GM19372 (cell line): ENCODE data around the gene DPH3.

Experiments used
- ATAC-seq: cut with Tn5 transposase; IDR thresholded peaks from one replicate; pipeline ENCODE4 v1.9.1; 2021; ENCODE audit warnings: mild to moderate bottlenecking, low read depth, moderate library complexity; ENCODE audit not compliant: unreplicated experiment

Gene DPH3

DNA sequence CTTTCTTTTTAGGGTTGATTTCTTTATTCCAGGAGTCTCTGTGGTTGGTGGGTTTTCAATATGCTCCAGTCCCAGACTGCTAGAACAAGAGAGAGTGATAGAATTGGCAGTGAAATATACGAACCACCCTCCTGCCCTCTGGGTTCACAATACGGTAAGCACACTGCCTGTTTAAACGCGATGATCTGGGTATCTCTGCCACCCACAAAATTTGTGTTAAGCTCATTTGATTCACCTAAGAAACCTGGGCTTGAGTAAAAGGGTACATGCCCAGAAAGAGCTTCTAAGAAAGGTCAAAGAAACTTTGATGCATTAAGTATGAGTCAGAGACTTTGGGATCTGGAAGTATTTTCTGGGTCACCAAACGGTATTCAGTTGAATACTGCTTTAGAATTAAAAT lies 30.1 kb upstream of the DPH3 start:
- no peak for ATAC-seq

- no peak for ATAC-seq
These were observed 26.1 kb upstream of the DPH3 start for GRCh38 chr3:16290827-16291196.

GRCh38 chr3:16290007-16290826 lies 25.5 kb upstream of the DPH3 start:
- ATAC-seq: no peak

DNA sequence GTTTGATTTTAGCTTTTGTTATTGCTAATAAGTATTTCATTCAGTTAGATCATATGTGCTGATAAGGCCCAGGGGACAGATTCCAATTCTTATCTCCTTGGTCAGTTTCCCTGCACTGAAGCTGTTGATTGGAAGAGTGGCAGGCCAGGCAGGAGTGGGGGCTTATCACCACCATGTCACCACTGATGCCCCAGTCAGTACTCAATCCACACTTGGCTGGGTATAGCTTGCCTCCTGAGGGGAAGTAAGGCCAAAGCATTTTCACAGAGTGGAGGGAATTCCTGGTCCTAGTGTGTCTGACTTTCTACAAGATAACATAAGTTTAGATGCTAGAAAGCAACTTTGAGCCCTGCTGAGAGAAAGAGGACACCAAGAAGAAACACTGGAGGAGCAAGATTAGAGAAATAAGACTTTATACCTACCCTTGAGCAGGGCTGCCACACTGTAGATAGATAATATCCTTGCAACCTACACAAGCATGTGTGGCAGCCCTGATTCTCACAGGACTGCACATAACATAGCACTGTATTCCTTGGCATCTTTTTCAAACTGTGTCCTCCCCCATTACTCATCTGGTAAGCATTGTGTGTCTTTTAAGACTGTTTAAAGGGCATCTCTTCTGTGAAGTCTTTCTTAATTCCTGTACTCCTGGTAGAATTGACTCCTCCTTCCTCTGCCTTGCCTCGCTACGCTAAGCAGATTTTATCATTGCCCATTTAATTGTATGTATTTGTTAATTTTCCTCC lies 24.6 kb upstream of the DPH3 start:
- ATAC-seq: no peak

- no peak for ATAC-seq
These were observed 23.9 kb upstream of the DPH3 start for GRCh38 chr3:16288664-16289063.

DNA sequence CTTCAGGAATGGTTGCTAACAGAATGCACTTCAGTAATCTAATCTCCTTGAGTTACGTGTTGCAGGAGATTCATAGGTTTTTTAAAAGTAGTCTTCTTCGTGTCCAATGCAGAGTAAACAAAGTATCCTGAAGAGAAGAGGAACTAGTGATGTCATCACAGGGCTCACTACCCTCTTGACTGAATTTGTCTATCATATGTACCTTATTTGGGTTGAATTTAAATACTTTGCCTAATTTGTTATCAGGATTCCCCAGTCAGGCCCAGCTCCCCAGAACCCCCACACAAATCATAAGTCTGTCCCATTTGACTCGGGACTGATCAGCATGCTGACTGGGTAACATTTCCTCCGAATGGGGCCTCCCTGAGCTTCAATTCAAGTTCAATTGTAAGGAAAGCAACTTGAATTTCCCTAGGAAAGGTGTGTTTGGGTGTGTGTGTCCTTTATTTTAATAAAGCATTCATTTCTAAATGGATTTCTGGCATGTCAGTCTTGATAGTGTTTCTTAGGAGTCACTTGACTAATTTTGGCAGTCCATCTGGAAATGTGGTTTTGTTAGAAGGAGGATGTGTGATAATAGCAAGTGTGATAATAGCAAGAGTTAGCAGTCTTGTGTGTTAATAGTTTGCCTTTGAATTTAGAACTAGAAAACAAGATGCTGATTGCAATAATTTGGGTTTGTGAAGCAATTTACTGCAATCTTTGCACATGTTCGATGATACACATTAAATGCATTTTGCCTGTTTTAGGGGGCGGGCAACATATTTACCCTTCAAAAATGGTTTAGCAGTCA lies 22.2 kb upstream of the DPH3 start:
- no peak for ATAC-seq

GRCh38 chr3:16286161-16286560 lies 21.4 kb upstream of the DPH3 start:
- no peak for ATAC-seq

DNA sequence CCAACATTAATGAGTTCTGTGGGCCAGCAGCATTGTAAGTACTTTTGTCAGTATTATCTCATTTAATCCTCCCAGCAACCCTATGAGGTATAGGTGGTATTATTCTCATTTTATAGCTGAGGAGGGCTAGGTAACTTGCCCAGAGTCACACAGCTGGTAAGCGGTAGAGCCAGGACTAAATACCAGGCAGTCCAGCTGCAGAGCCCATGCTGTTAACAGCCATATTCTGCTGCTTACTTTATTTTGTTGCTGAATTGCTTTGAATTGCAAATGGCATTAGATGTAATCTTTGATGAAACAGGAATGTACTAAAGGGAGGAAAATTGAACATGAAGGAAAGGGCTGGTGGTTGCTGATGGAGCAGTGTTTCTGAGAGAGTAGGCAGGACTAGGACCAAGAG lies 19.9 kb upstream of the DPH3 start:
- no peak for ATAC-seq

DNA sequence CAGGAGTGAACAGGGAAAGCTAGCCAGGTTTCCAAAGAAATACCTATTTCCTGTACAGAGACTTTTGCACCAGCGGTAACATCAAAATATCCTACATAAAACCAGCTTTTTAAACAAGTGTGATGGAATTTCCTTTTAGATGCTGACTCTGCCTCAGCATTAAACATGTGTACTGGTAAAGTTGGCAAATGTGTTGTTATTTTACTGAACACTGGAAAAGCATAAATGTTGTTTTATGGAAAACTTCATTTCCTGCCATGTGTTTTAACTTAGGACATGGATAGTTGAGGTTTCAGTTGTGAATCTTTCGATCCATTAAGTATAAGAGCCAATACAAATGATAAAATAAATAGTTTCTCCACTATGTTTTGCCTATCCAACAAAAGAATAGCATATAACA lies 15.9 kb upstream of the DPH3 start:
- ATAC-seq: no peak

GRCh38 chr3:16279010-16279801 lies 14.5 kb upstream of the DPH3 start:
- no peak for ATAC-seq

- no peak for ATAC-seq
These were observed 12.7 kb upstream of the DPH3 start for GRCh38 chr3:16277471-16277870.

- no peak for ATAC-seq
These were observed 9.1 kb upstream of the DPH3 start for GRCh38 chr3:16273867-16274266.

DNA sequence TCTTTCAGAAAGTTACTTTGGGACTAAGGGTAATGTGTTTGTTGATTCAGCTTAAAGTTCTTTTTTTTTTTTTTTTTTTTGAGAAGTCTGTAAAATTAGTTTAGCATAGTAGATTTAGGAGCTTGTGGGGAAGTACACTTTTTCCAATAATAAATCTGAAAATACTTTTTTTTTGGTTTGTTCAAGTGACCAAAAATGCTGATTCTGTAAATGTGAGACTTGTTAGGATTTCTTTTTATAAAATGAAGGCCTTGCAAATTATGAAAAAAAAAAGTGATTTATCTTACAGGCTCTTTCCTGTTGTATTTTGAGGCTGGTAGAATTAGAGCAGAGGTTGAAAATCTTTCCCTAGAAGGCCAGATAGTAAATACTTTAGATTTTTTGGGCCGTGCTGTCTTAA lies 7.8 kb upstream of the DPH3 start:
- ATAC-seq: no peak

DNA sequence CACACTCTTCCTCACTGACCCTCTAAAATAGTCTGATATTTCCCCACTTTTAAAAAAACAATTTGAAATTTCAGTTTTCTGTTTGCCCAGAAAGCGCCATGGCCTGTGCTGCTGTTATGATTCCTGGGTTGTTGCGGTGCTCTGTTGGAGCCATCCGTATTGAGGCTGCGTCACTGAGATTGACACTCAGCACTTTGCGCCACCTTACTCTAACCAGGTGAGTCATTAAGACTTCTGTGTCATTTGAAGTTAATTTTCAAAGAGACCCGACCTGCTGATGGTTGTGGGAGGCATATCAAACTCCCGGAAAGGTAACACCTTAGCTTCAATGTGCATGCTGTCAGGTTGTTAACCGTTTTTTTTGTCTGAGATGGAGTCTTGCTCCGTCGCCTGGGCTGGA lies 6.1 kb upstream of the DPH3 start:
- ATAC-seq: no peak

DNA sequence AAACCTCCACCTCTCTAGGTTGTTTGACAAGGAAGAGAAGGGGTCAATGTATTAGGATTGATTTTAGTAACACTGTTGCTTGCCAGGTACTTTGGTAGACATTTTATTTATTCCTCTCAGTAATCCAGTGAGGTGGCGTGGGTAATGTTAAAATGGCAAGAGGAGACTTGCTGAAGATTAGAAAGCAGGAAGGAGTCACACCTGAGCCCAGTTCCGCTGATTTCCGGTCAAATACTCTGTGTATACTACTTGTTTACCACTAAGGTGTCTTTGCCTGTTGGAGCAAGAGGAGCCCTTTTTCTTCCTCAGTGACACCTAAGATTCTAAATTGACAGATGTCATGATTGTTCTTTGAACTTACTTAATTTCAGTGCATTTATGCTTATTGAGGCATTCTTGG lies 2.0 kb upstream of the DPH3 start:
- ATAC-seq: no peak

GRCh38 chr3:16265455-16265786 lies 678 bp upstream of the DPH3 start:
- ATAC-seq: no peak

DNA sequence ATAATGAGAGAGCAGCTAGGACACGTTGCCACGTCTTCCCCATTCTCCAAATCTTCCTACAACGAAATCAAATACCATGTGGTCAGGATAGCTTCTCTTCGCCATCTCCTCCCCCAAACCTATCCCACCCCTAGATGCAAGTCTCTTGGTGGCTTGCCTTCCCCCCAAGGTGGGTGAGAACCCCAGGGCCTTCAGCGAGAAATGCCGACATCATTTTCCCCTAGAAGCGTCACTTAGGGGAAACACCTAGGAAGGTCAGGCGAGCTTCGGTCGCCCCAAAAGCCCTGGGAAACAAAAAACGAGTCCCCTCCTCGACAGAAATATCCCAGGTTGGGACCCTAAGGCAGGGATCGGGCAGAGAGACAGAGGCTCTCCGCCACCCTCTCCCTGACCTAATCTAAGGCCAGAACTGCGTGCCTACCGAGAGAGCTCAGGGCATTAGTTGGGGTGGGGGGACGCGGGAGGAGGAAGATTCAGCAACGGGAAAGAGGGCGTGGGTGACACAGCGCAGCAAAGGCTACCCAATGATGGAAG lies 502 bp downstream of the DPH3 start:
- ATAC-seq: no peak

- ATAC-seq: no peak
These were observed 2.6 kb downstream of the DPH3 start for GRCh38 chr3:16262174-16262573.

DNA sequence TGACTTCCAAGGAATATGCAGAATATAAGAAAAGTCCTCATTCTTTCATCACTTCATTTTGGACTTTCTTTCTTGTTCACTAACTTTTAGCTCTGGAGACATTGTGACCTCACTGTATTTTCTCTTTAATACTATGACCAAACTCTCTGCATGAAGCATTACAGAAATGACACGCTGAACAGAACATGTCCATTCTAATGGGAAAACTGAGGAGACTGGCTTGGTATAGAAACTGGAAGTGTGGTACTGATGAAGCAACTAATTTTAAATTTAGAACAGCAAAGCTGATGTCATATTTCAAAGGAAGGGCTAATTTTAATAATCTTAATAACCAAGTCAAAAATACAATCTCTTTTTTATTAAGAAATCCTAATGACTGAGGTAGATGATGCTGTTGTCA lies 4.7 kb downstream of the DPH3 start:
- ATAC-seq: no peak

GRCh38 chr3:16258866-16259265 lies 5.9 kb downstream of the DPH3 start:
- no peak for ATAC-seq
